Keratinocyte (primary cell): ENCODE measurements around the gene MROH2A. TPM values are rescaled to one million over a fixed set of nuclear protein-coding genes. Genes with fewer than 3 reads are reported as not detected.

Experiments
- DNase-seq: peaks from one replicate; pipeline ENCODE4 v3.0.0-alpha.2; 2011; ENCODE audit warnings: low read depth, missing footprints, low spot score
- FAIRE-seq: peaks from 2 replicates; lab custom pipeline; 2011; peaks lifted over from hg19 to GRCh38; lab: Jason Lieb, UNC
- H2AFZ ChIP-seq: 2 replicates; pipeline ENCODE4 v1.6.0; 2012; ENCODE audit warnings: low read length, control low read depth, inconsistent platforms; ENCODE audit not compliant: control insufficient read depth
- H3K27ac ChIP-seq: 2 replicates; pipeline ENCODE4 v1.5.1; 2011; ENCODE audit warnings: low read length; ENCODE audit not compliant: control insufficient read depth, insufficient read depth
- H3K27me3 ChIP-seq: 3 replicates; pipeline ENCODE4 v1.6.0; 2011; ENCODE audit warnings: low read length; ENCODE audit not compliant: control insufficient read depth, insufficient read depth; ENCODE audit errors: extremely low read depth
- H3K36me3 ChIP-seq, 2 experiments: 2 replicates in 1 of 2; 3 replicates in 1 of 2; pipeline ENCODE4 v1.5.1; 2011; ENCODE audit warnings: low read length in 2 of 2, mild to moderate bottlenecking in 1 of 2; ENCODE audit not compliant: control insufficient read depth in 2 of 2, insufficient read depth in 2 of 2; ENCODE audit errors: extremely low read depth in 1 of 2
- H3K4me1 ChIP-seq: 3 replicates; pipeline ENCODE4 v1.5.1; 2011; ENCODE audit warnings: low read length; ENCODE audit not compliant: control insufficient read depth, insufficient read depth; ENCODE audit errors: extremely low read depth
- H3K4me2 ChIP-seq: 3 replicates; pipeline ENCODE4 v1.6.0; 2011; ENCODE audit warnings: low read depth, low read length; ENCODE audit not compliant: control insufficient read depth, insufficient read depth; ENCODE audit errors: extremely low read depth
- H3K4me3 ChIP-seq, 3 experiments: fragments of 200-600 bp in 1 of 3; sonication (generic) in 1 of 3; 2 replicates in 2 of 3; 3 replicates in 1 of 3; pipeline ENCODE4 v1.5.1; 2011 to 2016; ENCODE audit warnings: low read length in 3 of 3, mild to moderate bottlenecking in 3 of 3, control low read depth in 2 of 3, inconsistent platforms in 1 of 3, low read depth in 1 of 3, mixed read lengths in 1 of 3, mixed run types in 1 of 3, moderate library complexity in 1 of 3; ENCODE audit not compliant: control insufficient read depth in 2 of 3, insufficient read depth in 2 of 3; ENCODE audit errors: extremely low read depth in 1 of 3
- H3K79me2 ChIP-seq: 2 replicates; pipeline ENCODE4 v1.6.0; 2012; ENCODE audit warnings: low read length; ENCODE audit not compliant: control insufficient read depth, insufficient read depth
- H3K9ac ChIP-seq: 3 replicates; pipeline ENCODE4 v1.6.0; 2011; ENCODE audit warnings: low read length; ENCODE audit not compliant: control insufficient read depth, insufficient read depth; ENCODE audit errors: extremely low read depth
- H3K9me1 ChIP-seq: 3 replicates; pipeline ENCODE4 v1.6.0; 2011; ENCODE audit warnings: low read length; ENCODE audit not compliant: control insufficient read depth, insufficient read depth; ENCODE audit errors: extremely low read depth
- H3K9me3 ChIP-seq: 2 replicates; pipeline ENCODE4 v1.5.1; 2012; ENCODE audit warnings: low read depth, low read length; ENCODE audit not compliant: control insufficient read depth
- H4K20me1 ChIP-seq: 3 replicates; pipeline ENCODE4 v1.6.0; 2011; ENCODE audit warnings: low read length; ENCODE audit not compliant: control insufficient read depth, insufficient read depth; ENCODE audit errors: extremely low read depth
- EZH2 ChIP-seq: IDR thresholded peaks from one replicate; pipeline ENCODE4 v1.6.1; 2012; ENCODE audit warnings: inconsistent platforms, mild to moderate bottlenecking, low read length, moderate library complexity
- dilution Hi-C: fragments of 300-500 bp; cut with MboI; formaldehyde crosslinking; loops from one replicate; pipeline ENCODE4 v1.7.0; 2020; ENCODE audit warnings: low sequenced_read_pairs; ENCODE audit not compliant: extremely low pct_ligation_motif_present
- polyA plus RNA-seq, 5 experiments: library from polyadenylated mRNA; depleted of rRNA in 3 of 5; stranded (reverse) in 3 of 5; stranded (forward) in 1 of 5; unstranded in 1 of 5; fragments of >200 nt; gene quantifications; 1 replicate in 1 of 5; 2 replicates in 3 of 5; 3 replicates in 1 of 5; pipeline versions ENCODE4 v1.2.1 to v1.2.3, GENCODE V29; 2011 to 2012; ENCODE audit warnings: missing spikeins in 2 of 5, low read depth in 1 of 5, low replicate concordance in 1 of 5
- TF ChIP-seq, protein P1 (sequence below), 3 experiments: IDR thresholded peaks in 1 of 3; conservative IDR thresholded peaks in 1 of 3; optimal IDR thresholded peaks in 1 of 3; 2 replicates in 2 of 3; 3 replicates in 1 of 3; pipeline versions ENCODE3 to v1.5.1; 2011; ENCODE audit warnings: low read length in 3 of 3, mild to moderate bottlenecking in 3 of 3, moderate library complexity in 2 of 3, control low read depth in 1 of 3, inconsistent platforms in 1 of 3; ENCODE audit not compliant: insufficient read depth in 2 of 3; ENCODE audit errors: extremely low read depth in 1 of 3

The MROH2A gene
- polyA plus RNA-seq, 1 donor (not counting 4 experiments of a cell fraction or from before 2014, with no cell fraction given): 0.33 TPM

DNA sequence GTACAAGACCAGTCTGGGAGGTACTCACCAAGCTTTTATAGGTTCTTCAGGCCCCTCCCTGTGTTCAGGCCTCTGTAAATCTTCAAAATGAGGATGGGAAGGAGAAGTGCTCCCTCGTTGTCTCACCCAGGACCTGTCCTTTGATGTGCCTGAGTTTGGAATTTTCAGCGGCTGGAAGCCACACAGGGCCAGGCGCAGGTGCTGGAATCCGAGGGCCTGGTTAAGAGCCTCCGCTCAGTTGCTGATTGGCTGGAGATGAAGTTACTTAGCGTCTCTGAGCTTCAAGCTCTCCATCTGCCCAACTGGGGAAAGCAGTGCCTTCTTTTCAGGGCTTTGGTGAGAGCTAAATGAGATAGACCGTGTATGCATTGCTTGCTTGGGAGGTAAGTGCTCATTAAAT, 46.2 kb downstream of the MROH2A start:
- no peak for FAIRE-seq
- dilution Hi-C loops: no loop called here
- no peak overlapping the region for H3K27ac ChIP-seq

GRCh38 chr2:233828546-233829192, 50.5 kb downstream of the MROH2A start:
- dilution Hi-C loops: no loop called here

More for the DNA sequence above, 46.2 kb downstream of the MROH2A start:
- peaks cover under 1% of the 10 kb centered on the region for H3K27me3 ChIP-seq
- no peak overlapping the region for H3K9ac ChIP-seq
- H3K9me1 ChIP-seq: no peaks in the 10 kb centered on the region
- no peaks in the 10 kb centered on the region for H4K20me1 ChIP-seq
- H3K36me3 ChIP-seq: no peaks in the 10 kb centered on the region
- no peaks in the 10 kb centered on the region for H3K9me3 ChIP-seq
- H3K4me2 ChIP-seq: no peak overlapping the region
- peaks cover 12% of the 10 kb centered on the region for H3K4me1 ChIP-seq
- no peak overlapping the region for H3K4me3 ChIP-seq
- H2AFZ ChIP-seq: no peak overlapping the region
- TF ChIP-seq, protein P1, sequence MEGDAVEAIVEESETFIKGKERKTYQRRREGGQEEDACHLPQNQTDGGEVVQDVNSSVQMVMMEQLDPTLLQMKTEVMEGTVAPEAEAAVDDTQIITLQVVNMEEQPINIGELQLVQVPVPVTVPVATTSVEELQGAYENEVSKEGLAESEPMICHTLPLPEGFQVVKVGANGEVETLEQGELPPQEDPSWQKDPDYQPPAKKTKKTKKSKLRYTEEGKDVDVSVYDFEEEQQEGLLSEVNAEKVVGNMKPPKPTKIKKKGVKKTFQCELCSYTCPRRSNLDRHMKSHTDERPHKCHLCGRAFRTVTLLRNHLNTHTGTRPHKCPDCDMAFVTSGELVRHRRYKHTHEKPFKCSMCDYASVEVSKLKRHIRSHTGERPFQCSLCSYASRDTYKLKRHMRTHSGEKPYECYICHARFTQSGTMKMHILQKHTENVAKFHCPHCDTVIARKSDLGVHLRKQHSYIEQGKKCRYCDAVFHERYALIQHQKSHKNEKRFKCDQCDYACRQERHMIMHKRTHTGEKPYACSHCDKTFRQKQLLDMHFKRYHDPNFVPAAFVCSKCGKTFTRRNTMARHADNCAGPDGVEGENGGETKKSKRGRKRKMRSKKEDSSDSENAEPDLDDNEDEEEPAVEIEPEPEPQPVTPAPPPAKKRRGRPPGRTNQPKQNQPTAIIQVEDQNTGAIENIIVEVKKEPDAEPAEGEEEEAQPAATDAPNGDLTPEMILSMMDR (optimal IDR thresholded peaks at IDR 0.05 in 1 of 3, IDR thresholded peaks at IDR 0.05 in 1 of 3, conservative IDR thresholded peaks at IDR 0.05 in 1 of 3; ENCODE audit: extremely low read depth in 1 of 3, insufficient read depth in 2 of 3, low read length in 3 of 3): no peak
- no peak for TF ChIP-seq EZH2
- DNase-seq: no peak
- H3K79me2 ChIP-seq: no peaks in the 10 kb centered on the region

More at GRCh38 chr2:233828546-233829192, 50.5 kb downstream of the MROH2A start:
- TF ChIP-seq EZH2: no peak
- TF ChIP-seq, protein P1 (optimal IDR thresholded peaks at IDR 0.05 in 1 of 3, IDR thresholded peaks at IDR 0.05 in 1 of 3, conservative IDR thresholded peaks at IDR 0.05 in 1 of 3; ENCODE audit: extremely low read depth in 1 of 3, insufficient read depth in 2 of 3, low read length in 3 of 3): no peak
- Histone ChIP-seq H3K4me1 (peaks cover 16% of the 10 kb centered on the region), H3K4me3 (peak overlapping the region in 1 of 3 experiments; percentile 18), H3K79me2 (no peaks in the 10 kb centered on the region), H4K20me1 (no peaks in the 10 kb centered on the region), H3K27ac (no peak overlapping the region), H3K4me2 (peak overlapping the region; percentile 22), H3K36me3 (no peaks in the 10 kb centered on the region), H3K9me1 (no peaks in the 10 kb centered on the region), H2AFZ (peak overlapping the region; percentile 28), H3K27me3 (no peaks in the 10 kb centered on the region), H3K9me3 (no peaks in the 10 kb centered on the region), H3K9ac (no peak overlapping the region)
- FAIRE-seq (no peak), DNase-seq (no peak)
